ENCODE results near the gene DGUOK. TPM values are rescaled to one million over a fixed set of nuclear protein-coding genes. Genes with fewer than 3 reads are reported as not detected.

DGUOK gene
- total RNA-seq, 1 donor = 46.0 TPM

- no peaks in the 10 kb centered on the region for H3K9me3 ChIP-seq (ENCODE audit: low read depth, low read length)
- peak overlapping the region; percentile 38 for H3K4me2 ChIP-seq (ENCODE audit: insufficient read depth, low read length)
- H2AFZ ChIP-seq (ENCODE audit: low read length) = no peak overlapping the region
- H4K20me1 ChIP-seq (ENCODE audit: insufficient read depth, low read length) = peaks cover 5% of the 10 kb centered on the region
- peaks cover 21% of the 10 kb centered on the region for H3K27me3 ChIP-seq (ENCODE audit: insufficient read depth, low read length)
- H3K4me1 ChIP-seq (ENCODE audit: insufficient read depth, low read length) = peaks cover 18% of the 10 kb centered on the region
- H3K36me3 ChIP-seq (ENCODE audit: insufficient read depth, low read length) = no peaks in the 10 kb centered on the region
- TF ChIP-seq CTCF (IDR thresholded peaks at IDR 0.05; ENCODE audit: extremely low read depth, low read depth, low read length) = no peak
- H3K4me3 ChIP-seq (ENCODE audit: insufficient read depth, low read length) = peak overlapping the region; percentile 60
- peaks cover 3% of the 10 kb centered on the region for H3K79me2 ChIP-seq (ENCODE audit: insufficient read depth, low read length)
- DNase-seq (ENCODE audit: insufficient read length, low spot score, missing footprints) = peak; percentile 89
- no peak overlapping the region for H3K27ac ChIP-seq (ENCODE audit: low read depth, low read length)
Observed at GRCh38 chr2:73984922-73985307, 58.2 kb downstream of the DGUOK start.

- peak; percentile 89 for DNase-seq (ENCODE audit: insufficient read length, low spot score, missing footprints)
- no peaks in the 10 kb centered on the region for H3K36me3 ChIP-seq (ENCODE audit: insufficient read depth, low read length)
- H3K27me3 ChIP-seq (ENCODE audit: insufficient read depth, low read length) = peaks cover 20% of the 10 kb centered on the region
- peaks cover 5% of the 10 kb centered on the region for H4K20me1 ChIP-seq (ENCODE audit: insufficient read depth, low read length)
- peak overlapping the region; percentile 68 for H2AFZ ChIP-seq (ENCODE audit: low read length)
- no peak for TF ChIP-seq CTCF (IDR thresholded peaks at IDR 0.05; ENCODE audit: extremely low read depth, low read depth, low read length)
- peaks cover 3% of the 10 kb centered on the region for H3K79me2 ChIP-seq (ENCODE audit: insufficient read depth, low read length)
- H3K27ac ChIP-seq (ENCODE audit: low read depth, low read length) = no peak overlapping the region
- H3K9me3 ChIP-seq (ENCODE audit: low read depth, low read length) = no peaks in the 10 kb centered on the region
- peaks cover 18% of the 10 kb centered on the region for H3K4me1 ChIP-seq (ENCODE audit: insufficient read depth, low read length)
- H3K4me2 ChIP-seq (ENCODE audit: insufficient read depth, low read length) = peak overlapping the region; percentile 78
- H3K4me3 ChIP-seq (ENCODE audit: insufficient read depth, low read length) = peak overlapping the region; percentile 72
Observed at GRCh38 chr2:73985308-73986084, 58.8 kb downstream of the DGUOK start.

- peak overlapping the region; percentile 68 for H2AFZ ChIP-seq (ENCODE audit: low read length)
- TF ChIP-seq CTCF (IDR thresholded peaks at IDR 0.05; ENCODE audit: extremely low read depth, low read depth, low read length) = no peak
- H3K27ac ChIP-seq (ENCODE audit: low read depth, low read length) = no peak overlapping the region
- no peak for DNase-seq (ENCODE audit: insufficient read length, low spot score, missing footprints)
- H3K9me3 ChIP-seq (ENCODE audit: low read depth, low read length) = no peaks in the 10 kb centered on the region
- H3K27me3 ChIP-seq (ENCODE audit: insufficient read depth, low read length) = peaks cover 14% of the 10 kb centered on the region
- H3K4me2 ChIP-seq (ENCODE audit: insufficient read depth, low read length) = peak overlapping the region; percentile 78
- peaks cover 14% of the 10 kb centered on the region for H3K4me1 ChIP-seq (ENCODE audit: insufficient read depth, low read length)
- no peaks in the 10 kb centered on the region for H3K36me3 ChIP-seq (ENCODE audit: insufficient read depth, low read length)
- peak overlapping the region; percentile 72 for H3K4me3 ChIP-seq (ENCODE audit: insufficient read depth, low read length)
- H3K79me2 ChIP-seq (ENCODE audit: insufficient read depth, low read length) = peaks cover 3% of the 10 kb centered on the region
- peaks cover 5% of the 10 kb centered on the region for H4K20me1 ChIP-seq (ENCODE audit: insufficient read depth, low read length)
Observed at GRCh38 chr2:73986085-73986681, 59.5 kb downstream of the DGUOK start.
